GM18498 (cell line): ENCODE measurements around the gene TRMT44.

Experiments
- ATAC-seq: cut with Tn5 transposase; IDR thresholded peaks from one replicate; pipeline ENCODE4 v1.9.1; 2021; ENCODE audit warnings: mild to moderate bottlenecking, moderate library complexity; ENCODE audit not compliant: unreplicated experiment

TRMT44 gene

DNA sequence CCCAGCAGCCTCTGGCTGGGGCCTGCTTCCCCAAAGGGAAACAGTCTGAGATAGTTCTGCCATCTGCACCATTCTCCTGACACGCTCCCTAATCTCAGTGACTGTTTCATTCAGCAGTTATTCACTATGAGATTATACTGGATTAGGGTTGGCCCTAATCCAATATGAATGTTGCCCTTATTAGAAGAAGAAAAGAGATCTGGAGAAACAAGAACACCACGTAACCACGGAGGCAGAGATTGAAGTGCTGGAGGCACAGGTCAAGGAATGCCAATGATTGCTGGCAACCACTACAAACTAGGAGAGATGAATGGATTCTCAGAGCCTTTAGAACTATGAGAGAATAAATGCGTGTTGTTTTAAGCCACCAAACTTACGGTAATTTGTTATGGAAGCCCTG lies 7.4 kb upstream of the TRMT44 start:
- ATAC-seq = no peak

DNA sequence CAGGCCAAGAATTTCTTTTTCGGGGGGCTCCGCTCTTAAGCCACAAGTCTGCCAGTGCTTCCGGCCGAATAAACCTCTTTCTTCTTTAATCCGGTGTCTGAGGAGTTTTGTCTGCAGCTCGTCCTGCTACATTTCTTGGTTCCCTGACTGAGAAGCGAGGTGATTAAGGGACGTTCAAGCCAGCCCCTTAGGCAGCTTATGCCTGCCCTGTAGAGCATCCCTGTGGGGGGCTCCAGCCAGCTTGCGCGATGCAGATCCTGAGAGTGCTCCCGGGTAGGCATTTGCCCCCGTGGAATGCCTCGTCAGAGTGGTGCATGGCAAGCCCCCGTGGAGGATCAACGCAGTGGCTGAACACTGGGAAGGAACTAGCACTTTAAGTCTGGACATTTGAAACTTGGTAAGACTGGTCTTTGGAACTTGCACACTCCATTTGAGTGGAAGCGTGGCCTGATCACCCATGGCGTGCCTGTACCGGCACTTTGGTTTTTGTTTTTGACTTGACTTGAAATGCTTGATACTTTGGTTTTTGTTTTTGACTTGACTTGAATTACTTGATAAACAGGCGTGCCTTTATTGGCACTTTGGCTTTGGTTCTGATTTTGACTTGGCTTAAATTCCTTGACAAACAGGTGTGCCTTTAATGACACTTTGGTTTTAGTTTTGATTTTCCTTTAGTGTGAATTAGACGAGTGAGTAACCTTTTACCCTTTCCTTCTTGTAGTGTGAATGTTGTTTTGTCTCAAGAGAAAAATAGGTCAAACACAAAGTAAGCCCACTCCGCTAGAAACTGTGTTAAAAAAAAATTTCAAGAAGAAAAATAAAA lies 6.1 kb upstream of the TRMT44 start:
- ATAC-seq = no peak

DNA sequence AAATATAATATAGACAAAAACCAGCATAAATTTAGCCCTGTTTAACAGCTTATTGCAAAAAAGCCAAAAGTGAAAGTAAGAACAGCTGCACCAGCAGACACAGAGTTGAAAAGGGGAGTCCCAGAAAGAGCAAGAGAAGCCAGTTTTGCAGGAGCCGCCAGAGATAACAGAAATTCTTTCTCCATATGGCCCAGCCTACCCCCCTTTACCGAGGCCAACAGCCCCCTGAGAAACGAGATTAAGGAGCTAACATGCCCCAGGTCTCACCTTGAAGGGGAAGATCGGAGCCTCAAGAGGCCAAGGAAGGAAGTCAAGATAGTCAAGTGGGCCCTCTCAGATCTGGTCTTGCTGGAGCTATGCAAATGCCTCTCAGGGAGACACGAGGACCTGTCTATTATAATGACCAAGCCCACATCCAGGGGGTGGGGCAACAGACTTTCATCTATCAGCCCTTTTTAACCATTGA lies 4.9 kb upstream of the TRMT44 start:
- peak; percentile 71 for ATAC-seq

DNA sequence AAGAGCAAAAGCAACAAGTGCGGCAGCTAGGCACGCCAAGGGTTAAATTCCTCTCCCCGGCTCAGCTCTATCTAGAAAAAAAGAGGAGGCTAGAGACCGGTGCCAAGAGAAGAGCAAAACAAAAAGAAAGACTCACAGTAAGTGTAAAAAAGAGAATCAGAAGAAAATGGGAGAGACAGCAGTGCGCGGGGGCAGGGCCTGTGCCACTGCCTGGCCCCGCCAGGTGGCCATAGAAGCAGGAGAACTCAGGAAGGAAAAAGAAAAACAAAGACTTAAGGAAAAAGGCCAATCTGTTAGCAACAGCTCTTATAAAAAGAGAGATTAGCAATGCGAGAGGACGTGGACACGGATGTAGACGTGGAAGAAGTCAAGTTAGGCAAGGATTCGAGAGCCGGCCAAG lies 3.3 kb upstream of the TRMT44 start:
- ATAC-seq = no peak

DNA sequence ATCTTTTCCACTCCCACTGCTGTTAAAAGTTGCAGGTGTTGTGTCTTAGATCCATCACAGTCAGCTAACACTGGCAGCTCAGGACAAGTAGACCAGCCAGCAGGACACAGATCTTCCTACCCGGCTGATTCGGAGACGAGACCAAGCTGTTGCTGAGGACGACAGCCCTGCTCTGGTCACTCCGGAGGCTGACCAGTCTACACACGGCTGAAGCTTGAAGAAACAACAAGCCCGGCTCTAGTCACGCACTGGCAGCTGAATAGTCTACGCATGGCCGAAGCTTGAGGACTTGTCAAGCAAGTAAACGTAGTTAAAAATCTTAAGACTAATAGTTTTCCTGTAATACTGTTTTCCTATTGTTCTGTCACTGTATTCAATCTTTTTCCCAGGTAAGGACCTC lies 1.8 kb upstream of the TRMT44 start:
- no peak for ATAC-seq

DNA sequence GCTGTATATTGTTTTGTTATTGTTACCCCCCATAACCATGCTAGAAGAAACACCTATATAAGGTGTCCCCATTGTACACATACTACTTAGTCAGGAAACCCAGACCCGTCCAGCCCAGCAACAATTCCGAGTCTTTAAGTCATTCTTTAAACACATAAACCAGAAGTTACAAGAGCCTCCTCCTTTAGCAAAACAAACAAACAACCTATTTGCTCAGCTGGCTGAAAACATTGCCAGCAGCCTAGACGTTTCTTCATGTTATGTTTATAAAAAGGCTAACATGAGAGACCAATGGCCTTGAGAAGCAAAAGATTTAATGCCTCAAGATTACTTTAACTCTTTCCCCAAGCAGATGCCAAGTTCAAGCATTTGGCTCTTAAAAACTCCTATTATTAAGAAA lies 1.4 kb upstream of the TRMT44 start:
- ATAC-seq = no peak

DNA sequence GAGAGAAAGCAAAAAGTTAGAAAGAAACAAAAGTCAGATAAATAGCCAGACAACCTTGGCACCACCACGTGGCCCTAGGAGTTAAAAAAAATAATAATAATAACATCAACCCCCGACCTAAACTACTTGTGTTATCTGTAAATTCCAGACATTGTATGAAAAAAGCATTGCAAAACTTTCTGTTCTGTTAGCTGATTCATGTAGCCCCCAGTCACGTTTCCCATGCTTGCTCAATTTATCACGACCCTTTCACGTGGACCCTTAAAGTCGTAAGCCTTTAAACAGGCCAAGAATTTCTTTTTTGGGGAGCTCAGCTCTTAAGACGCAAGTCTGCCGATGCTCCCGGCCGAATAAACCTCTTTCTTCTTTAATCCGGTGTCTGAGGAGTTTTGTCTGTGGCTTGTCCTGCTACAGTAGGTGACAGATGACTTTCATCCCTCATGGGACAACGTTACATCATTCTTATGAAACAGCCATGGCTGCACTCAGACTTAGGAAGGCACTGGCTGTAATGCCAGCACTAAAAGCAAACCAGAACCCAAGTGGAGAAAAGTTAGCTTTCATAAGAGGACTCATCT lies 574 bp upstream of the TRMT44 start:
- ATAC-seq = peak; percentile 23

DNA sequence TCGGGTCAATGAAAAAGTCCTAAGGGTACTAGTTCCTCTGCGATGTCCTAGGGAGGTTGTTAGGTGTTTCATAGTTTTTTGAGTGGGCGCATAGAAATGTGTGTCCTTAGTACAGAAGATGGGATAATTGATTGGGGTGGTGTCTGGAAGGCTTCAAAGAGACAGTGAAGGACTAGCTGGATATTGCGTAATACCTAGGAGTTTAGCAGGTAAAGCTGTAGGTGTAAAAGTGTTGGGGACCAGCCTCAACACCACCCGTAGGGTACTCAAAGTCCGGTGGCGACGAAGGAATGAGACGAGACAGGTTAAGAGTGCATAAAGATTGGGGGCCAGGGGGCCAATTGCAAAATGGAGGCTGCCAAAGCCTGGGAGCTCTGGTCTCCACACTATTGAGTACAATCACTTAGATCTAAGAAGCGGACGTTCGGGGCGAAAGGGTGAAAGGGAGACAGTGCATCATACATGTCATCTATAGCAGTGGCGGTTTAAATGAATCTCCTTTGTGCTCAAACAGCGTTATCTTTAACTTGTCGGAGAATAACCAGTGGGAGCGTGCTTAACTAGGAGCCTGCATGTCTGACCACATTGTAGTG lies 1.0 kb downstream of the TRMT44 start:
- ATAC-seq = no peak

DNA sequence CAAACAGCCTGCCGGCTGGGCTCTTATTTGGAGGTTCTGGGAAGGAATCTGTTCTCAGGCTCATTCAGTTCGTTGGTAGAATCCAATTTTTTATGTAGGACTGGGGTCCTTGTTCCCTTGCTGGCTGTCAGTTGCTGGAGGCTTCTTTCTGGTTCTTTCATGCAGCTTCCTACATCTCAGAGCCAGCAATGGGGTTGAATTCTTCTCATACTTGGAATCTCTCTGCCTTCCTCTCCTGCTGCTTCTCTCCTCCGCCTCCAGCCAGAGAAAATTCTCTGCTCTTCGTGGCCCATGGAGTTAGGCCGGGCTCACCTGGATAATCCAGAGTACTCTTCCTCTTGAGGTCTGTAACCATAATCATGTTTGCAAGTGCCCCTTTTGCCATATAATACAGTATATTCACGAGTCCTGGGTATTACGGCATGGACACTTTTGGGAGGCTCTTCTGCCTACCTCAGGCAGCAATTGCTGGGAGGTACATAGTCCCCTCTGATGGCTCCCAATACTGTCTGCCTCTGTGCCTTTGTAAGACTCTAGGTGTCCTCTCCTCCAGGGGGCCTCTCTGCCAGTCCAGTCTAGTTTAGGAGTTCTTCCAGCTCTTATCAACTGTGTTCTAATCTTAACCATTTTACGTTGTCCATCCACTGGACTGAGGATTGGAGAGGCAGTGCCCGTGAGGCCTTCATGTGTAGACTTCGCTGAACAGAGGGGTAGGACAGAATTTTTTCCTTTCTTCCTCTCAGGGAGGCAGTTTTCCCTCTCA lies 2.2 kb downstream of the TRMT44 start:
- ATAC-seq = no peak

DNA sequence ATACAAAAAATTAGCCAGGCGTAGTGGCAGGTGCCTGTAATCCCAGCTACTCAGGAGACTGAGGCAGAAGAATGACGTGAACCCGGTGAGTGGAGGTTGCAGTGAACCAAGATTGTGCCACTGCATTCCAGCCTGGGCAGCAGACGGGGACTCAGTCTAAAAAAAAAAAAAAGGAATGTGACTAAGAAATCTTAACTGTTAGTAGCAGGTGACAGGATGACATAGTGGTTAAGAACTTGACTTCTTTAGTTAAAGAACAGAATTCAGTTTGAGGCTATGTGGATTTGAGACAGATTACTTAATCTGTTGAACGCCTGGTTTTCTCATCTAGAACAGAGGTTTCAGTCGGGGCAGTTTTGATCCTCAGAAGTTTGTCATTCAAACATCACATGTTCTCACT lies 3.2 kb downstream of the TRMT44 start:
- no peak for ATAC-seq

DNA sequence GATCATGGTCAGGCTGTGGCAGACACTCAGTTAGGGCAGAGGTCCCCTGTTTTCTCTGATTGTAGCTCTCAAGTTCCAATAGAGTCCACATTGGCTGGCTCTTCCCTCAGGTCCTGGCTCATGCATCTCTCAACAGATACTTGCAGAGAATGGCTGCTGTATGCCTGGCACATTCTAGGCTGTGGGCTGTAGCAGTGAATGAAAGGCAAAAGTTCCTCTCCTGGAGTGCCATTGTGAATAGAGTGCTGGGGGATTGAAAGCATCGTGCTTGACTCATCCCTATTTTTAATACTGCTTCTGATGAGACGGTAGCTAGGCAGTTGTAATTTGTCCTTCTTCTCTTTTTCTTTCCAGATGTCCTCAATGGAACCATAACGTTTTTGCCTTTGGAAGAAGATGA lies 5.5 kb downstream of the TRMT44 start:
- ATAC-seq = no peak

DNA sequence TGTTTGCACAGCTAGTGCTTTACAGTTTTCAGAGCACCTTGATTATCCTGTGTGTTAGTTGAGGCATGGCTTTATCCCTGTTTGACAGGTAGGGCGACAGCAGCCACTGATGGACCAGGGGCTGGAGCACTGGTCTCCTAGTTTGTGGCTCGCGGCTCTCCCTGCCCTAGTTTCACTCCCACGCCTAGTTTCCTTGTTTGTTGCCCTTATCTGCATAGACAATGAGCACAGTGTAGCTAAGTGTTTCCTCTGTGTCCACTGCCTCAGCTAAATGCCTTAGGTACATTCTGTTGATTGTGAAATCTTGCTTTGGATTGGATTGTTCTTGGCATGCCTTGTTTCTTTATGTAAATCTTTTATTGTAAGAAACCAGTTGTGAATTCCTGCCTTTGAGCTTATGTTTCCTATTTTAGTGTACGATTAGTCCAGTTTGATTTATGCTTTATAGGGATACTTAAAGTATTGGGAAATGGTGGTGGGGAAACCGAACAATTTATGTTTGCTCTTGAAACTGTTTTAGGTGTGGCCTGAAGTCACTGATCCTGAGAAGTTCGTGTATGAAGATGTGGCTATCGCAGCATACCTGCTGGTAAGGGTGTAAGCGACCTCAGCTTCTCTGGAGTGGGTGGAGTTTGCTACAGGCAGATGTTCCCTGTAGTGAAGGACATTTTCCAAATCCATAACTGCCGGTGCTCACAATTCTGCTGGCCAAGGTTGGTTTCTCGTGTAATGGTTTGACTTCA lies 11.0 kb downstream of the TRMT44 start:
- no peak for ATAC-seq

DNA sequence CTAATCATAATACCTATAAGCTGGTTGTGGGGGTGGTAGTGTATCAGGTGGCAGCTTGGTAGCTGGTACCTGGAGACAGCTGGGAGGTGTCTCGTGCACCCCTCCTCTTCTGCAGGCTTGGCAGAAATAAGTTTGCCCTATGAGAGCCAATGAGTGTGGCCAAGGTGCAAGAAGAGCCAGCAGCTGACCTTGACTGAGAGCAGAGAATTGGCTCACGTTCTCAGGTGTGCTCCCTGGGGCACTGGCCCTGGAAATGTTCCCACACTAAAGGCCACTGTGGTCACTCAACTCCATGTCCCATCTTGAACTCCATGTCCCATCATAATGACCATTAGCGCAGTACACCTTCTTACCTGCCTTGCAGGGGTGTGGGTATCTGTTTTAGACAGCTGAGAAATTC lies 13.4 kb downstream of the TRMT44 start:
- no peak for ATAC-seq

DNA sequence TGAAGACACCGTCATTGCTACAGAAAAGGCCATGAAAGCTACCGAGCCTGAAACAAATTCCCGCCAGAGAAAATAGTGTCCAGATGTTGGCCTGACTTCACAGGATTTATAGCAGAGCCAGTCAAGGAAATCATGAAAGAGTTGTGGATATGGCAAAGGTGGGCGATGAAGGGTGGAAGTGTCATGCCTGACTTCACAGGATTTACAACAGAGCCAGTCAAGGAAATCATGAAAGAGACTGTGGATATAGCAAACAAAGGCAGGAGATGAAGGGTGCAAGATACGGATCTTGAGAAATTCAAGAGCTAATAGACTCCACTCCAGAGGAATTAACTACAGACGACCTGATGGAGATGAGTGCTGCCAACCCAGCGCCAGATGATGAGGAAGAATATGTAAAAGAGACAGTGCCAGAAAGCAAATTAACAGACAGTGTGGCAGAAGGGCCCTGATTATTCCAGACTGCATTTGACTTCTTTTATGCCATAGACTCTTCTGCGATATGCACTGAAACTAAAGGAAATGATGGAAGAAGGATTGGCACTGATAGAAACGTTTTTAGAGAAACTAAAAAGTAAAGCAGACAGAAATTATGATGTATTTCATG lies 17.2 kb downstream of the TRMT44 start:
- no peak for ATAC-seq

DNA sequence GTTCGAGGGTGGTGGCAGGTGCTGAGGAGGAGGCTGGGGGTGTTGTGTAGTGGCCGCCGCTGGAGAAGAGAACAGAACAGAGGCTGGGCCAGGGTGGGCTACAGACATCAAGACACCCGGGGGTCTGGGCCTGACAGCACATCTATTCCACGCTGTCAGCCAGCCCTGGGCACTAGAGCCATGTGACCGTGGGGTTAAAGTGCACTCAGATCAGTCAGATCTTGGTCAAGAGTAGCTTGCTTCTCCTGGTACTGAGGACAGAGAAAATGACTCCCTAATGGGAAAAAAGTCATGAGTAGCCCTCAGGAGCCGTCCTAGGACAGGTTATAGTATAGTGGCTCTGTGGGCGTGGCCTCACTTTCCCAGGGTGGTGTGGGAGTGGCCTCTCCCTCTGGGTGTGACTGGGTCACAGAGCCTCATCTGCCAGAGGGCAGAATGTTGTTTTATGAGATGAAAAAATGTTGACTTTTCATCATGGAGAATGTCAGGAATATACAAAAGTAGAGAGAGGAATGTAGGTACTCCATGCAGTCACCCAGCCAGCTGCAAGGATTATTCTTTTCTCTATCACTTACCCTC lies 19.4 kb downstream of the TRMT44 start:
- no peak for ATAC-seq

DNA sequence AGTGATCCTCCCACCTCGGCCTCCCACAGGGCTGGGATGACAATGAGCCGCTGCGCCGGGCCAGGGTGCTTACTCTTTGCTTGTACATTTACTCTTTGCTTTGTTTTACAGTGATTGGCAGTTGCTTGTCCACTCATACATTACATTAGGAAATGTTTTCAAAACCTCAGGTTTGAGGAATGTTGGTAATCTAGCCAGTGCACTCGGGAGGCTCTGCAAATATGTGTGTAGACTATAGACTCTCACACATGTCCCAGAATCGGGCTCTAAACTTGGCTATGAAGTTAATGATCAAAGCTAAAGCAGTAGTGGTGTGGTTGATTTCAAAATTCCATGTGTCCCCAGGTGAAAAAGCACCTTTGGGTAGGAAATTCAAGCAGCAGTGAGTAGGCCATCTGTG lies 20.5 kb downstream of the TRMT44 start:
- ATAC-seq = no peak

DNA sequence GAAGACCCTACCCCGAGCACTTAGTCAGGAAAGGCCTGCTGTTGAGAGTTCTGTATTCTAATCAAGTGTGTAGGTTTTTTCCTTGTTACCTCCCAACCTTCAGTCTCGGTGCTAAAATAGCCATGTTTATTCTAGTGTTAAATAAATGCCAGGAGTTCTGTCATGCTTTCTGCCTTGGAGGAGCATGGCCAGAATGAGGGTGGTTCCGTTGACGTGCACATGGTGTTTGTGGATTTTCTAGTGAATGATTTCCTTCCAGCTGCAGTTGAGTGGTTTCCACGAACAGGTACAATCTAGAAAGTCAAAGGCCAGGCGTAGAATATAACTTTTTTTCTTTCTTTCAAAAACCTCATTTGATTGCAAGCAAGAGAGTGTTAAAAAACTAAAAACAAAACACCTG lies 21.0 kb downstream of the TRMT44 start:
- ATAC-seq = no peak

DNA sequence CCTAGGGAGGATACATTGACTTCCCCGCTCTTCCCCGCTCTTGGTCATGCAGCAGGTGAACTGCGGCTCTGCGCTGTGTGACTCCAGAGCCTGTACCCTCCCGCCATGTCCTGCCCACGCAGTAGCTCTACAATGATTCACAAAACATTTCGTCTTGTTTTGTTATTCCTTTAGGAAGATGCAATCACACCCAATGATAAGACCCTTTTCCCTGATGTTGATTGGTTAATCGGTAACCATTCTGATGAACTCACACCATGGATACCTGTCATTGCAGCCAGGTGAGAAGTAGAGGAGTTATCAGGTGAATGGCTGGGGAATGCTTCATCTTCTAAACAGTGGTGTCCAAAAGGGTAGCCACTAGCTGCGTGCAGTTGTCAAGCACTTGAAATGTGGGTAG lies 23.2 kb downstream of the TRMT44 start:
- ATAC-seq = no peak

DNA sequence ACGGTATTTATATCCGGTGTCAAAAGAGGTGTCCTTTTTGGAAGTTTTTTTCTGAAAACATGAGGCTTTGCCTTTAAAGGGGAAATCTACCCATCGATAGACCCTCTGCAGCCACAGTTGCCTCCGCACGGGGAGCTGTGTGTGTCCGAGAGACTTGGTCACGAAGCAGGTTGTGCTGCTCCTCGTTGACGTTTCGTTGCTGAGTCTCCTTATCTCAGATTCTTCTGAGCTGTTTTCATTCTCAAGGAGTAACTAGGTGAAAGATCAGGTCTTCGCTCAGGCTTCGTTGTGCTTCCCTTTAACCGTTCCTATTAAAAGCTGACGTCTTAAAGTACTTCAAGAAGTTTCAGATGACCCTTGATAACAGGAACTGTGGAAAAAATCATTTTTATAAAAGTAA lies 23.8 kb downstream of the TRMT44 start:
- ATAC-seq = no peak
